PC-9 (cell line): ENCODE data around the gene PIAS2.

Experiments
- CTCF ChIP-seq: fragments of 200-600 bp; sonication (generic); conservative IDR thresholded peaks from 2 replicates; pipeline ENCODE4 v1.6.1; 2017; ENCODE audit warnings: mixed run types, antibody characterized with exemption, mild to moderate bottlenecking, moderate library complexity
- EZH2 ChIP-seq: fragments of 200-600 bp; sonication (generic); IDR thresholded peaks from 2 replicates; pipeline ENCODE4 v1.8.0; 2017; ENCODE audit warnings: antibody characterized with exemption, low read depth

GRCh38 chr18:46888965-46889364 is 28.3 kb downstream of the PIAS2 start:
- TF ChIP-seq CTCF, result no peak
- TF ChIP-seq EZH2, result no peak
